ENCODE results near the gene PXT1.

Gene PXT1

DNA sequence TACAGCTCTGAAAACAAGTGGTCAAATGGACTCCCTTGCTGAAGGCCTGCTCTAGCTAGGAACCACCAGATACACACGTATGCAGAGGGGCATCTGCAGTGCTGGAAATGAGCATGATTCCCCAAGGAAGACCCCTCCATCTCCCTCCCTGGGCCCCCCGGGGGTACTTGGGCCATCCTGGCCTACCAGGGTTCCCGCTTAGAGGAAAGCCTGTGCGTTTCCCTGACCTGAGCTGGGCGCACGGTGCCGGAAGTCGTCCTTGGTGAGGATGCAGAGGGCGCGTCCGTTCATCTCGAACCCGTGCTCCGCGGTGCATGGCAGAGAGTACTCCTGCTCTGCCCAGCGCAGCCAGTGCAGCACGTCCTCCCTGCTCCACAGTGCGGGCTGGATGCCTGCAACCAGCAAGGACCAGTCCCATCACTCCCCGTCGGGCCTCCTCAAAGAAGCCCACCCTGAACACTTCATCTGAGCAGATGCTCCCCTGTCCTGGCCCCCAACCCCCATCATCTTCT lies 67.0 kb downstream of the PXT1 start:
- peaks cover 0 to 7% of the 10 kb centered on the region in 2 donors for H3K27me3 ChIP-seq (ENCODE audit: control insufficient read depth in 1 of 2, insufficient read depth in 2 of 2, low read length in 2 of 2)
- no peak overlapping the region for H3K9ac ChIP-seq (ENCODE audit: low read length)
- no peaks in the 10 kb centered on the region for H3K9me3 ChIP-seq (ENCODE audit: low read length)
- H3K27ac ChIP-seq (ENCODE audit: low read depth, low read length): no peak overlapping the region
- no peaks in the 10 kb centered on the region for H3K36me3 ChIP-seq (ENCODE audit: insufficient read depth, low read length)
- no peaks in the 10 kb centered on the region for H3K4me1 ChIP-seq (ENCODE audit: insufficient read depth, low read length)
- H3K4me3 ChIP-seq (ENCODE audit: low read depth in 1 of 2, low read length in 2 of 2): no peak overlapping the region

DNA sequence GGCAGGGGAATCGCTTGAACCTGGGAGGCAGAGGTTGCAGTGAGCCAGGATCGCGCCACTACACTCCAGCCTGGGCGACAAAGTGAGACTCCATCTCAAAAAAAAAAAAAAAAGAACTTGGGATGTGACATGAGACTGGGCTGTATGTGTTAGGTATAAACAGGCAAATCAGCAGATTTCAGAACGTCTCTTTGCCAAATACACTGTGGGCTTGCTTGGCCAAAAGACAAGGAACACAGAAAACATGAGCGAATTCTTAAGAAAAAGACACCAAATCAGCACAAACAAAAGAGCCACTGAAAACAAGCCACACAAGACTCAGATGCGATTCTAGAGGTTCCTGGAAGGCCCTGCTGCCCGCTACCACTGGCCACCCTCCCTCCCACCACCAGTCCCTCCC lies 67.7 kb downstream of the PXT1 start:
- H3K27ac ChIP-seq (ENCODE audit: low read depth, low read length): no peak overlapping the region
- no peak overlapping the region for H3K4me3 ChIP-seq (ENCODE audit: low read depth in 1 of 2, low read length in 2 of 2)

DNA sequence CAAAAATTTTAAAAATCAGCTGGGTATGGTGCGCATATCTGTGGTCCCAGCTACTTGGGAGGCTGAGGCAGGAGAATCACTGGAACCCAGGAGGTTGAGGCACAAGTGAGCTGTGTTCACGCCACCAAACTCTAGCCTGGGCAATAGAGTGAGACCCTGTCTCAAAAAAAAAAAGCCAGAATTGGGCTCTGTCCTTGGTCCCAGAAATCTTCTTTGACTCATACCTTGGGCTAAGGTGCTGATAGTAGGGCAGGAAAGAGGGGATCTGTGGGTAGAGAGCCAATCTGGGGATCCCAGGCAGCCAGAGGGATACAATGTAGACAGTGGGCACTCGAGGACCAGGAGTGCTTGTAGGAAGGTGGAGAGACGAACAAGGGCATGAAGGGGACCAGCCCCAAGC lies 68.5 kb downstream of the PXT1 start:
- H3K9me3 ChIP-seq (ENCODE audit: low read length): no peaks in the 10 kb centered on the region
- H3K4me3 ChIP-seq (ENCODE audit: low read depth in 1 of 2, low read length in 2 of 2): no peak overlapping the region
- H3K27me3 ChIP-seq (ENCODE audit: control insufficient read depth in 1 of 2, insufficient read depth in 2 of 2, low read length in 2 of 2): peaks cover 0 to 7% of the 10 kb centered on the region in 2 donors
- H3K4me1 ChIP-seq (ENCODE audit: insufficient read depth, low read length): no peaks in the 10 kb centered on the region
- no peak overlapping the region for H3K27ac ChIP-seq (ENCODE audit: low read depth, low read length)
- no peaks in the 10 kb centered on the region for H3K36me3 ChIP-seq (ENCODE audit: insufficient read depth, low read length)
- H3K9ac ChIP-seq (ENCODE audit: low read length): no peak overlapping the region

More for the DNA sequence above, 67.7 kb downstream of the PXT1 start:
- Histone ChIP-seq H3K27me3 (ENCODE audit: control insufficient read depth in 1 of 2, insufficient read depth in 2 of 2, low read length in 2 of 2) (peaks cover 0 to 7% of the 10 kb centered on the region in 2 donors), H3K9ac (ENCODE audit: low read length) (no peak overlapping the region), H3K9me3 (ENCODE audit: low read length) (no peaks in the 10 kb centered on the region), H3K36me3 (ENCODE audit: insufficient read depth, low read length) (no peaks in the 10 kb centered on the region), H3K4me1 (ENCODE audit: insufficient read depth, low read length) (no peaks in the 10 kb centered on the region)

DNA sequence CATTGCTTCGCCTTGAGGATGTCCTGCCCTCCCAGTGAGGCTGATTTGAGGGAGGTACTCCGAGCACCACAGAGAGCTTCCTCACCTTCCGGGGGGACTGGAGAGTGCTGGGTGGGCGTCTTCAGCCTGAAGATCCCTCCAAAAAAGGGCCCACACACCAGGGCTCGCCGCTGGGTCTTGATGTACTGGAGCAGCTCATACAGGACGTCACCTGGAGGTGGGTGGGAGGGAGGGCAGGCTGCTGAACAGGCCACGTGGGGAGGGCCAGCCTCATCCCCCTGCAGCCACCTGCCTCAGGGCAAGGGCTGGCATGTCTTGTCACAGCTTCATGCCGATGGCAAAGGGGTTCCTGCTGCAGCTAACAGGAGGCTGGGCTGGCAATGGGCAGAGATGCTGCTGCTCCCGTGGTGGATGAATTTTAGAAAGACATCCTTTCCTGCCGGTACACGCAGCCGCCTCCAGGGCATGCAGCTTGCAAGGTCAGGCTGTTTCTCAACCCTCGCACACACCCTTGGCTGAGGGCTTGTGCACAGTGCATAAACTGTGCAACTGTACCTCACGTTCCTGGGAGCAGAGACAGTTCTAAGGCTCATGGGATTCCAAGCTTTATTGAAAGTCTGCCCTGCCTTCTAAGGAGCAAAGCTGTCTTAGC lies 69.2 kb downstream of the PXT1 start:
- Histone ChIP-seq H3K36me3 (ENCODE audit: insufficient read depth, low read length) (no peaks in the 10 kb centered on the region), H3K27ac (ENCODE audit: low read depth, low read length) (no peak overlapping the region), H3K9me3 (ENCODE audit: low read length) (no peaks in the 10 kb centered on the region), H3K9ac (ENCODE audit: low read length) (no peak overlapping the region), H3K4me1 (ENCODE audit: insufficient read depth, low read length) (no peaks in the 10 kb centered on the region), H3K4me3 (ENCODE audit: low read depth in 1 of 2, low read length in 2 of 2) (no peak overlapping the region), H3K27me3 (ENCODE audit: control insufficient read depth in 1 of 2, insufficient read depth in 2 of 2, low read length in 2 of 2) (peaks cover 0 to 7% of the 10 kb centered on the region in 2 donors)

DNA sequence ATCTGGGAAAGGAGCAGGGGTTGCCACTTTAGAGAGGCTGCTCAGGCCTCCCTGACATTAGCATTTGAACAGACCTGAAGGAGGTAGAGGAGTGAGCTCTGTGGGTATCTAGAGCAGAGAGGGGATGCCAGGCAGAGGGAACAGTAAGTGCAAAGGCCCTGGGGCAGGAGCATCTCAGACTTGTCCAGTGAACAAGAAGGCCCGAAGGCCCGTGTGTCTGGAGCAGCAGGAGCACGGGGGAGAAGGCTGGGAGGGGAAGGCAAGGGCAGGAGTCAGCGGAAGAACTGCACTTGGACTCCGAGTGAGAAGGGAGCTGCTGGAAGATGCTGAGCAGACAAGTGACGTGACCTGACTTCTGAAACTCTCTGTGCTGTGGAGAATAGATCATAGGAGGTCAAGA lies 70.6 kb downstream of the PXT1 start:
- H3K27ac ChIP-seq (ENCODE audit: low read depth, low read length): no peak overlapping the region
- H3K27me3 ChIP-seq (ENCODE audit: control insufficient read depth in 1 of 2, insufficient read depth in 2 of 2, low read length in 2 of 2): peaks cover 0 to 7% of the 10 kb centered on the region in 2 donors
- H3K4me3 ChIP-seq (ENCODE audit: low read depth in 1 of 2, low read length in 2 of 2): no peak overlapping the region
- H3K36me3 ChIP-seq (ENCODE audit: insufficient read depth, low read length): no peaks in the 10 kb centered on the region
- H3K9ac ChIP-seq (ENCODE audit: low read length): no peak overlapping the region
- no peaks in the 10 kb centered on the region for H3K9me3 ChIP-seq (ENCODE audit: low read length)
- H3K4me1 ChIP-seq (ENCODE audit: insufficient read depth, low read length): no peaks in the 10 kb centered on the region

DNA sequence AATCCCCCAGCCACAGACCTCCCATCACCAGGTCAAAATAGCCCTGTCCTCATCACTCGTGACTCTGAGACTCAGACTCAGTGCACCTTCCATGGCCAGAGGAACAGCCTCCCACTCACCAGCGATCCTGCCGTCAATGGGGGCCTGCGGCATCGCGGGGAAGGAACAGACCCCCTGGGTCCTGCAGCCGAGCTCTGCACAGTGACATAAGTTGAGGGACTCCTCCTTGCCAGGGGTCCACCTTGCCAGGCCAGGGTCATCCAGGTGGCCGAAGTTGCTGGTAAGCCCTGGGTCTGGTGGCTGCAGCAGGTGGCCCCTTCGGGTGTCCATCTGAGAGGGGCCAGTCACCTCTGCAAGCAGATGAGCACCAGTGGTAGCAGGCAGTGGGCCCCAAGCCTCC lies 71.4 kb downstream of the PXT1 start:
- H3K9me3 ChIP-seq (ENCODE audit: low read length): no peaks in the 10 kb centered on the region
- no peaks in the 10 kb centered on the region for H3K36me3 ChIP-seq (ENCODE audit: insufficient read depth, low read length)
- H3K27me3 ChIP-seq (ENCODE audit: control insufficient read depth in 1 of 2, insufficient read depth in 2 of 2, low read length in 2 of 2): peaks cover 0 to 7% of the 10 kb centered on the region in 2 donors
- H3K4me3 ChIP-seq (ENCODE audit: low read depth in 1 of 2, low read length in 2 of 2): no peak overlapping the region
- H3K4me1 ChIP-seq (ENCODE audit: insufficient read depth, low read length): no peaks in the 10 kb centered on the region
- no peak overlapping the region for H3K27ac ChIP-seq (ENCODE audit: low read depth, low read length)
- H3K9ac ChIP-seq (ENCODE audit: low read length): no peak overlapping the region

DNA sequence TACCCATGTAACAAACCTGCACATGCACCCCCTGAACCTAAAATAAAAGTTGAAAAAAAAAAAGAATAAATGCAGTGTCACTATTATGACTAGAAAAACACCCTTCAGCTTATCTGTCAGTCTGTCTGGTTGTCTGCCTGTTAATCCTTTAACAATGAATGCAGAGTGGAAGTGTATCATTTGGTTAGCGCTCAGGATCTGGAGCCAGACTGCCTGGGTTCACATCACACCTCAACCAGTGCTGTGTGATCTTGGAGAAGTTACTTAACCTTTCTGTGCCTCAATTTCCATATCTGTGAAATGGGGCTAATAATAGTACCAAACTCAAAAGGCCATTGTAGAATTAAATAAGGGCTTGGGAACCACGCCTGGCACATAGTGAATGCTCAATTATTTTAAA lies 72.0 kb downstream of the PXT1 start:
- H3K9ac ChIP-seq (ENCODE audit: low read length): no peak overlapping the region
- H3K36me3 ChIP-seq (ENCODE audit: insufficient read depth, low read length): no peaks in the 10 kb centered on the region
- H3K9me3 ChIP-seq (ENCODE audit: low read length): no peaks in the 10 kb centered on the region
- no peaks in the 10 kb centered on the region for H3K4me1 ChIP-seq (ENCODE audit: insufficient read depth, low read length)
- H3K4me3 ChIP-seq (ENCODE audit: low read depth in 1 of 2, low read length in 2 of 2): no peak overlapping the region
- no peak overlapping the region for H3K27ac ChIP-seq (ENCODE audit: low read depth, low read length)
- peaks cover 0 to 7% of the 10 kb centered on the region in 2 donors for H3K27me3 ChIP-seq (ENCODE audit: control insufficient read depth in 1 of 2, insufficient read depth in 2 of 2, low read length in 2 of 2)

DNA sequence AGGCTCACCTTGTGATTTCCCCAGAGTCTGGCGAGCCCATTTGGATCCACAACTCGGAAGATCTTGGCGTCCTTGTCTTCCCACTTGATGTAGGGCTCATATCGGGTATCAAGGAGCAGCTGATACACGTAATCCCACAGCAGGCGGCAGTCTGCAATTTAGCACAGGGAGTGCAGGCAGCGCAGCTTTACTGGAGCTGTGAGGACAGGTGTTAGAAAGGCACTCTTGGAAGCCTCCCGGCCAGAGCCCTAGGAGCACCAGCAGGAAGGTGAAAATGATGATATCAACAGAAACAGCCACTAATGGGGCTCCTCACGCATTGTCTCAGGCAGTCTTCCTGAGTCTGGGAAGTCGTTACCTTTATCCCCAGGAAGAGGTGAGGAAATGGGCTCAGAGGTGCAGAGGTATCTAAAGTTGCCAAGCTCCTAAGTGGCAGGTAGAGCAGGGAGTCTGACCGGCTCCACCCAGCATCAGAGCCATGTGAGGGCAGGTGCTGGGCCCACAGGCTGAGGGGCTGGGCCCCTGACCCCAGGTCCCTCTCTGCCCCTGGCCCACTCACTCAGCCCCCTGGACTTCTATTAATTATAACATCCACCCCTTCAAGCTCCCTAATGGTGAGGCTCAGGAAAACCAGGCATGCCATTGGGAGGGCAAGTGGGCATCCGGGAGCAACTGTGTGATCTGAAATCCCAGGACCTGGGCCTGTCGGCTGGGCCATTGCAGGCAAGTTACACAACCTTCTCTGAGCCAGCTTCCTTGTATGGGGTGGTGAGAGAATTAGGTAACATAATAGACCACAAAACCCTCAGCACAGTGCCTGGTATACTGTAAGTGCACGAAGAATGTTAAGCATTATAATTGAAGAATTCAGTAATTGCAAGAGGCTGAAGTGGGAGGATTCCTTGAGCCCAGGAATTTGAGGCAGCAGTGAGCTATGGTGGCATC lies 73.5 kb downstream of the PXT1 start:
- Histone ChIP-seq H3K4me3 (ENCODE audit: low read depth in 1 of 2, low read length in 2 of 2) (no peak overlapping the region), H3K9ac (ENCODE audit: low read length) (no peak overlapping the region), H3K27me3 (ENCODE audit: control insufficient read depth in 1 of 2, insufficient read depth in 2 of 2, low read length in 2 of 2) (peaks cover 0 to 7% of the 10 kb centered on the region in 2 donors), H3K36me3 (ENCODE audit: insufficient read depth, low read length) (no peaks in the 10 kb centered on the region), H3K4me1 (ENCODE audit: insufficient read depth, low read length) (no peaks in the 10 kb centered on the region), H3K9me3 (ENCODE audit: low read length) (no peaks in the 10 kb centered on the region), H3K27ac (ENCODE audit: low read depth, low read length) (no peak overlapping the region)

DNA sequence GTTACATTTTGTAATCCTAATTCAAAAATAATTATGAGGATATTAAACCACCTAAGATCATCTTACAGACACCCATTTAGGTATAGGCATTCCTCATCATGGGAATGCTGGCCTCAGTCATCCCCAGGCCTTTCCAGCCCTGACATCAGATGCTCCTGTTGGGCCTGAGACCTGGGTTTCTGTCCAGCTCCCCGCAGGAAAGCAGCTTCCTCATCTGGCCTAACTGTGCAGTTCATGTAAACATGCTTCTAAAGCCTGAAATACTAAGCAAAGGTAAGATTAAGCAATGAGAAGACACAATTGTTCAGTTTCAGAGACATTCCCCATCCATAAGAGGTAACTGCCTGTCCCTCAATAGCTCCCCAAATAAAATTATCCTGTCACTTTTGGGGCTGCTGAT lies 74.2 kb downstream of the PXT1 start:
- no peak overlapping the region for H3K9ac ChIP-seq (ENCODE audit: low read length)
- H3K36me3 ChIP-seq (ENCODE audit: insufficient read depth, low read length): no peaks in the 10 kb centered on the region
- H3K27ac ChIP-seq (ENCODE audit: low read depth, low read length): no peak overlapping the region
- no peaks in the 10 kb centered on the region for H3K9me3 ChIP-seq (ENCODE audit: low read length)
- H3K4me1 ChIP-seq (ENCODE audit: insufficient read depth, low read length): no peaks in the 10 kb centered on the region
- no peak overlapping the region for H3K4me3 ChIP-seq (ENCODE audit: low read depth in 1 of 2, low read length in 2 of 2)
- peaks cover 0 to 7% of the 10 kb centered on the region in 2 donors for H3K27me3 ChIP-seq (ENCODE audit: control insufficient read depth in 1 of 2, insufficient read depth in 2 of 2, low read length in 2 of 2)

DNA sequence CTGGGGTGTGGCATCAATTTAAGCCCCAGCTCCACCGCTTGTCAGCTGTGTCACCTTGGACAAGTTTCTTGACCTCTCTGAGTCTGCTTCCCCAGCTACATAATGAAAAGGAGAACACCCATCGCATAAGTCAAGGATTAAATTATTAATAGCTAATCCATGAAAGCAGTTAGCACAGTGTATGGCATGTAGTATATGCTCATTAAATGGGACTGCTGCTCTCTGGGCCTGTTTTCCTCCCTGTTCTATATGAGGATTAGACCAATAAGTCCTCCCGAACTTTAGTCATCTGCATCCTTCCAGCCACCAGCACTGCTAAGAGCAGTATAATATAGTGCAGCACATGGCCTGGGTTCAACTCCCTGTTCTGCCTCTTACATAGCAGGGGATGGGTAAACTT lies 74.9 kb downstream of the PXT1 start:
- Histone ChIP-seq H3K27ac (ENCODE audit: low read depth, low read length) (no peak overlapping the region), H3K9me3 (ENCODE audit: low read length) (no peaks in the 10 kb centered on the region), H3K9ac (ENCODE audit: low read length) (no peak overlapping the region), H3K4me1 (ENCODE audit: insufficient read depth, low read length) (no peaks in the 10 kb centered on the region), H3K4me3 (ENCODE audit: low read depth in 1 of 2, low read length in 2 of 2) (no peak overlapping the region), H3K27me3 (ENCODE audit: control insufficient read depth in 1 of 2, insufficient read depth in 2 of 2, low read length in 2 of 2) (peaks cover 0 to 7% of the 10 kb centered on the region in 2 donors), H3K36me3 (ENCODE audit: insufficient read depth, low read length) (no peaks in the 10 kb centered on the region)

DNA sequence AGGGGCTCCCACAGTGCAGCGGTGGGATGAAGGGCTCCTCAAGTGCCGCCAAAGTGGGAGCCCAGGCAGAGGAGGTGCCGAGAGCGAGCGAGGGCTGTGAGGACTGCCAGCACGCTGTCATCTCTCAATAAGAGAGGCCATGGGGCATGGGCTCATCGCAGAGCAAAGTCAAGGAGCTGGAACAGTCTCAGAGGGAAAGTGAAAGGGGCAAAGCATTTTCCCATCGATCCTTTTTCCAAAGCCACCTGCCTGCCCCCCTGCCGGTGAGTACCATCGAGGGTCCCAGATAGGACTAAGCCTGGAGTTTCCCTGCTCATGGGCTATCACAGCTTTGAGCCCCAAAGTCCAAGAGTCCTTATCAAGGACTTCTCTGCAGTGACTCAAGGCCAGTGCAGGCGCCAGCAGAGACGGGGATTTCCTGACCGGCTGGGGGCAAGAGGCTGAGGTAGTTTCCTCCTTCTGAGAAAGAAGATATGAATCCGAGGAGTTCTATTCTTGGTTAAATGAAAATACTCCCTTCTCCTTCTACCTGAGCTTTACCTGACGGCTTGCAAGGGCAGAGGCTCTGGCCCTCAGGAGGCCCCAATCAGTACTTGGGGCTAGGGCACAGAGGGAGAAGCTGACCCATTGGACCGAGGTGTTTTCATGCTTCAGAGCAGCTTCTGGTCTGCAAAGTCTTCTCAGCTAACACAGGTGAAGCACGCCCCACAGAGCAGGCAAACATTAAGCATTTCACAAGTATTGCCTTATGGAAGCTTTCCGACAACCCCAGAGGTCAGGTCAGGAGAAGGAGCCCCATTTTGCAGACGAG lies 77.8 kb downstream of the PXT1 start:
- no peaks in the 10 kb centered on the region for H3K27me3 ChIP-seq (ENCODE audit: control insufficient read depth in 1 of 2, insufficient read depth in 2 of 2, low read length in 2 of 2)
- no peak overlapping the region for H3K4me3 ChIP-seq (ENCODE audit: low read depth in 1 of 2, low read length in 2 of 2)
- no peak overlapping the region for H3K27ac ChIP-seq (ENCODE audit: low read depth, low read length)
- H3K36me3 ChIP-seq (ENCODE audit: insufficient read depth, low read length): no peaks in the 10 kb centered on the region
- H3K9ac ChIP-seq (ENCODE audit: low read length): no peak overlapping the region
- H3K4me1 ChIP-seq (ENCODE audit: insufficient read depth, low read length): no peaks in the 10 kb centered on the region
- H3K9me3 ChIP-seq (ENCODE audit: low read length): no peaks in the 10 kb centered on the region

All from muscle layer of colon (tissue), 2 donors.